OCI-LY1 (cell line): ENCODE data around the gene FPR3.

Experiments
- H2AFZ ChIP-seq: fragments of 200-600 bp; sonication (generic), shearing (Covaris generic); 2 replicates; pipeline ENCODE4 v1.6.0; 2014; ENCODE audit warnings: antibody characterized with exemption, mild to moderate bottlenecking, low read length
- H3F3A ChIP-seq: fragments of 200-600 bp; sonication (generic), shearing (Covaris generic); 2 replicates; pipeline ENCODE4 v1.6.0; 2014; ENCODE audit warnings: mild to moderate bottlenecking, antibody characterized with exemption, low read length, moderate library complexity; ENCODE audit not compliant: insufficient read depth
- H3K27ac ChIP-seq: fragments of 200-600 bp; sonication (generic); 2 replicates; pipeline ENCODE4 v1.5.1; 2014; ENCODE audit warnings: low read length, mixed run types, mild to moderate bottlenecking, low read depth; ENCODE audit not compliant: poor library complexity, severe bottlenecking
- H3K27me3 ChIP-seq: fragments of 200-600 bp; sonication (generic); 2 replicates; pipeline ENCODE4 v1.6.0; 2014; ENCODE audit warnings: antibody characterized with exemption, mild to moderate bottlenecking, low read length, moderate library complexity; ENCODE audit not compliant: insufficient read depth
- H3K36me3 ChIP-seq: fragments of 200-600 bp; sonication (generic); 2 replicates; pipeline ENCODE4 v1.6.1; 2014; ENCODE audit warnings: mild to moderate bottlenecking, antibody characterized with exemption, low read length, moderate library complexity, mixed read lengths; ENCODE audit not compliant: insufficient read depth
- H3K4me1 ChIP-seq: fragments of 200-600 bp; sonication (generic); 2 replicates; pipeline ENCODE4 v1.5.1; 2014; ENCODE audit warnings: mild to moderate bottlenecking, low read length, moderate library complexity; ENCODE audit not compliant: insufficient read depth, severe bottlenecking
- H3K4me2 ChIP-seq: fragments of 200-600 bp; sonication (generic), shearing (Covaris generic); 2 replicates; pipeline ENCODE4 v1.6.1; 2014; ENCODE audit warnings: low read length
- H3K4me3 ChIP-seq: fragments of 200-600 bp; sonication (generic); 2 replicates; pipeline ENCODE4 v1.5.1; 2014; ENCODE audit warnings: low read length, low read depth, mild to moderate bottlenecking, mixed read lengths; ENCODE audit not compliant: poor library complexity, severe bottlenecking
- H3K79me2 ChIP-seq: fragments of 200-600 bp; shearing (Covaris generic); 2 replicates; pipeline ENCODE4 v1.6.1; 2016; ENCODE audit warnings: mixed run types, low read length, mixed read lengths; ENCODE audit not compliant: insufficient read depth
- H3K9ac ChIP-seq: fragments of 200-600 bp; sonication (generic), shearing (Covaris generic); 2 replicates; pipeline ENCODE4 v1.6.1; 2014; ENCODE audit warnings: mild to moderate bottlenecking, low read length, mixed read lengths
- H3K9me2 ChIP-seq: fragments of 200-600 bp; sonication (generic), shearing (Covaris generic); 2 replicates; pipeline ENCODE4 v1.6.1; 2014; ENCODE audit warnings: low read depth, mild to moderate bottlenecking, low read length, mixed read lengths
- H3K9me3 ChIP-seq: fragments of 200-600 bp; shearing (Covaris generic); 2 replicates; pipeline ENCODE4 v1.6.1; 2014; ENCODE audit warnings: low read length, mixed read lengths
- H4K20me1 ChIP-seq: fragments of 200-600 bp; sonication (generic), shearing (Covaris generic); 2 replicates; pipeline ENCODE4 v1.6.0; 2016; ENCODE audit warnings: mild to moderate bottlenecking, low read length; ENCODE audit not compliant: insufficient read depth
- CTCF ChIP-seq: fragments of 200-600 bp; sonication (generic), shearing (Covaris generic); IDR thresholded peaks from 2 replicates; pipeline ENCODE4 v1.5.1; 2017; ENCODE audit warnings: mild to moderate bottlenecking, antibody characterized with exemption, low read length, moderate library complexity, mixed read lengths
- EZH2 ChIP-seq: fragments of 200-600 bp; sonication (generic), shearing (Covaris generic); IDR thresholded peaks from 2 replicates; pipeline ENCODE4 v1.8.0; 2017; ENCODE audit warnings: borderline replicate concordance, mixed run types, mild to moderate bottlenecking, antibody characterized with exemption, low read length, moderate library complexity, mixed read lengths

The FPR3 gene

GRCh38 chr19:51837145-51837544 lies 42.2 kb downstream of the FPR3 start:
- H3F3A ChIP-seq = no peaks in the 10 kb centered on the region
- no peaks in the 10 kb centered on the region for H3K36me3 ChIP-seq
- no peak overlapping the region for H2AFZ ChIP-seq
- no peak overlapping the region for H3K27ac ChIP-seq
- H3K9me2 ChIP-seq = no peaks in the 10 kb centered on the region
- 0 out of 2 replicates have a peak, but pooled peaks cover 7% of the 10 kb centered on the region for H3K9me3 ChIP-seq
- H3K79me2 ChIP-seq = no peaks in the 10 kb centered on the region
- TF ChIP-seq CTCF = no peak
- TF ChIP-seq EZH2 = no peak
- H3K4me2 ChIP-seq = no peak overlapping the region
- H3K9ac ChIP-seq = no peak overlapping the region
- H3K27me3 ChIP-seq = no peaks in the 10 kb centered on the region
- H3K4me1 ChIP-seq = no peaks in the 10 kb centered on the region
- no peaks in the 10 kb centered on the region for H4K20me1 ChIP-seq
- no peak overlapping the region for H3K4me3 ChIP-seq

- H4K20me1 ChIP-seq = no peaks in the 10 kb centered on the region
- H3K9me2 ChIP-seq = no peaks in the 10 kb centered on the region
- H3K4me3 ChIP-seq = no peak overlapping the region
- H3K4me2 ChIP-seq = no peak overlapping the region
- H3K79me2 ChIP-seq = no peaks in the 10 kb centered on the region
- TF ChIP-seq CTCF (no peak), EZH2 (no peak)
- H3K9me3 ChIP-seq = peaks cover 44% of the 10 kb centered on the region
- peaks cover 13% of the 10 kb centered on the region; the same call in 1 of the 2 replicates for H3K36me3 ChIP-seq
- H2AFZ ChIP-seq = no peak overlapping the region
- H3K9ac ChIP-seq = no peak overlapping the region
- no peaks in the 10 kb centered on the region for H3K4me1 ChIP-seq
- H3K27me3 ChIP-seq = no peaks in the 10 kb centered on the region
- H3K27ac ChIP-seq = no peak overlapping the region
- no peaks in the 10 kb centered on the region for H3F3A ChIP-seq
Measured at GRCh38 chr19:51861870-51862622, 67.1 kb downstream of the FPR3 start.

- no peak overlapping the region for H3K4me3 ChIP-seq
Measured at GRCh38 chr19:51873097-51873496, 78.1 kb downstream of the FPR3 start.

More at GRCh38 chr19:51873097-51873496, 78.1 kb downstream of the FPR3 start:
- peaks cover 58% of the 10 kb centered on the region for H3K9me3 ChIP-seq
- H3K36me3 ChIP-seq = peaks cover 64% of the 10 kb centered on the region
- H3K4me1 ChIP-seq = no peaks in the 10 kb centered on the region
- no peaks in the 10 kb centered on the region for H3K79me2 ChIP-seq
- H4K20me1 ChIP-seq = no peaks in the 10 kb centered on the region
- H3K9ac ChIP-seq = no peak overlapping the region
- no peak overlapping the region for H3K27ac ChIP-seq
- no peaks in the 10 kb centered on the region for H3K9me2 ChIP-seq
- H2AFZ ChIP-seq = no peak overlapping the region
- no peak overlapping the region for H3K4me2 ChIP-seq
- H3K27me3 ChIP-seq = no peaks in the 10 kb centered on the region
- H3F3A ChIP-seq = no peaks in the 10 kb centered on the region
- TF ChIP-seq CTCF (no peak), EZH2 (no peak)
